IgD-negative memory B cell (primary cell): ENCODE results near the gene PLCB4. TPM values are rescaled to one million over a fixed set of nuclear protein-coding genes. Genes with fewer than 3 reads are reported as not detected.
"Not testable (repeated sequence)": the region's sequence is repeated elsewhere in the genome, so short reads cannot be mapped to it uniquely, and the experiment has no call there.

Experiments used
- H3K27ac Mint-ChIP-seq, 3 donors: one replicate each; pipeline ENCODE4 v1.8.0; 2020 to 2022; ENCODE audit warnings: mild to moderate bottlenecking in 3 of 3, mixed read lengths in 3 of 3, moderate library complexity in 1 of 3
- H3K27me3 Mint-ChIP-seq: one replicate; pipeline ENCODE4 v1.8.0; 2021; ENCODE audit warnings: mixed read lengths
- H3K36me3 Mint-ChIP-seq: one replicate; pipeline ENCODE4 v1.8.0; 2020; ENCODE audit warnings: mild to moderate bottlenecking, mixed read lengths
- H3K4me1 Mint-ChIP-seq, 3 donors: one replicate each; pipeline ENCODE4 v1.8.0; 2020 to 2022; ENCODE audit warnings: mixed read lengths in 3 of 3, mild to moderate bottlenecking in 1 of 3
- H3K4me3 Mint-ChIP-seq, 4 donors: one replicate each; pipeline ENCODE4 v1.8.0; 2020 to 2022; ENCODE audit warnings: mild to moderate bottlenecking in 4 of 4, mixed read lengths in 4 of 4, moderate library complexity in 3 of 4
- H3K9me3 Mint-ChIP-seq, 3 donors: one replicate each; pipeline ENCODE4 v1.8.0; 2020 to 2021; ENCODE audit warnings: mixed read lengths in 3 of 3, mild to moderate bottlenecking in 1 of 3
- polyA plus RNA-seq: library from polyadenylated mRNA; unstranded; fragments of 300-500 nt; fragmentation: Illumina TruSeq; gene quantifications from one replicate; pipeline ENCODE4 v1.2.3, GENCODE V29; 2021

The PLCB4 gene
- polyA plus RNA-seq, 1 donor from 2014 or later = not detected

GRCh38 chr20:9369557-9369956 lies 300.7 kb downstream of the PLCB4 start:
- no peaks in the 10 kb centered on the region for H3K36me3 Mint-ChIP-seq
- peaks cover 0 to 1% (median 0%) of the 10 kb centered on the region in 3 donors for H3K4me1 Mint-ChIP-seq
- H3K4me3 Mint-ChIP-seq = no peak overlapping the region
- H3K9me3 Mint-ChIP-seq = peaks cover 0 to 3% (median 0%) of the 10 kb centered on the region in 3 donors
- no peaks in the 10 kb centered on the region for H3K27me3 Mint-ChIP-seq
- H3K27ac Mint-ChIP-seq = no peak overlapping the region

GRCh38 chr20:9374072-9374471 lies 305.2 kb downstream of the PLCB4 start:
- Mint-ChIP-seq H3K36me3 (no peaks in the 10 kb centered on the region), H3K4me1 (peaks cover 0 to 1% (median 0%) of the 10 kb centered on the region in 3 donors), H3K9me3 (no peaks in the 10 kb centered on the region), H3K27me3 (peaks cover 1% of the 10 kb centered on the region), H3K4me3 (no peak overlapping the region), H3K27ac (no peak overlapping the region)

- H3K4me1 Mint-ChIP-seq = peaks cover 0 to 1% (median 0%) of the 10 kb centered on the region in 3 donors
- no peak overlapping the region for H3K4me3 Mint-ChIP-seq
- no peaks in the 10 kb centered on the region for H3K36me3 Mint-ChIP-seq
- H3K27me3 Mint-ChIP-seq = peaks cover 1% of the 10 kb centered on the region
- no peak overlapping the region for H3K27ac Mint-ChIP-seq
- no peaks in the 10 kb centered on the region for H3K9me3 Mint-ChIP-seq
These were observed 305.6 kb downstream of the PLCB4 start for GRCh38 chr20:9374480-9374879.

GRCh38 chr20:9375221-9375681 lies 306.4 kb downstream of the PLCB4 start:
- Mint-ChIP-seq H3K27me3 (peaks cover 1% of the 10 kb centered on the region), H3K27ac (no peak overlapping the region), H3K36me3 (no peaks in the 10 kb centered on the region), H3K4me3 (no peak overlapping the region), H3K9me3 (no peaks in the 10 kb centered on the region), H3K4me1 (peaks cover 0 to 1% (median 0%) of the 10 kb centered on the region in 3 donors)

- no peaks in the 10 kb centered on the region for H3K9me3 Mint-ChIP-seq
- no peak overlapping the region for H3K4me3 Mint-ChIP-seq
- no peak overlapping the region for H3K27ac Mint-ChIP-seq
- H3K27me3 Mint-ChIP-seq = peaks cover 1% of the 10 kb centered on the region
- peaks cover 0 to 1% (median 0%) of the 10 kb centered on the region in 3 donors for H3K4me1 Mint-ChIP-seq
- no peaks in the 10 kb centered on the region for H3K36me3 Mint-ChIP-seq
These were observed 308.1 kb downstream of the PLCB4 start for GRCh38 chr20:9377007-9377406.

GRCh38 chr20:9385345-9386310 lies 316.7 kb downstream of the PLCB4 start:
- not testable (repeated sequence) for H3K4me1 Mint-ChIP-seq, H3K4me3 Mint-ChIP-seq, H3K27me3 Mint-ChIP-seq, H3K27ac Mint-ChIP-seq, H3K9me3 Mint-ChIP-seq, H3K36me3 Mint-ChIP-seq

- peaks cover 0 to 2% (median 0%) of the 10 kb centered on the region in 3 donors for H3K4me1 Mint-ChIP-seq
- no peak overlapping the region for H3K27ac Mint-ChIP-seq
- H3K36me3 Mint-ChIP-seq = peaks cover 2% of the 10 kb centered on the region
- no peaks in the 10 kb centered on the region for H3K27me3 Mint-ChIP-seq
- H3K4me3 Mint-ChIP-seq = no peak overlapping the region
- H3K9me3 Mint-ChIP-seq = peaks cover 0 to 5% (median 0%) of the 10 kb centered on the region in 3 donors
These were observed 319.4 kb downstream of the PLCB4 start for GRCh38 chr20:9388160-9388812.

- no peak overlapping the region for H3K4me3 Mint-ChIP-seq
- peaks cover 0 to under 1% (median 0%) of the 10 kb centered on the region in 3 donors for H3K9me3 Mint-ChIP-seq
- no peak overlapping the region for H3K27ac Mint-ChIP-seq
- no peaks in the 10 kb centered on the region for H3K27me3 Mint-ChIP-seq
- peaks cover 0 to 2% (median 0%) of the 10 kb centered on the region in 3 donors for H3K4me1 Mint-ChIP-seq
- H3K36me3 Mint-ChIP-seq = peaks cover 2% of the 10 kb centered on the region
These were observed 319.9 kb downstream of the PLCB4 start for GRCh38 chr20:9388813-9389161.

- no peak overlapping the region for H3K4me3 Mint-ChIP-seq
- H3K27me3 Mint-ChIP-seq = no peaks in the 10 kb centered on the region
- H3K9me3 Mint-ChIP-seq = no peaks in the 10 kb centered on the region
- no peak overlapping the region for H3K27ac Mint-ChIP-seq
- H3K36me3 Mint-ChIP-seq = peaks cover 2% of the 10 kb centered on the region
- peaks cover 0 to 2% (median 0%) of the 10 kb centered on the region in 3 donors for H3K4me1 Mint-ChIP-seq
These were observed 320.5 kb downstream of the PLCB4 start for GRCh38 chr20:9389346-9389745.

- no peaks in the 10 kb centered on the region for H3K27me3 Mint-ChIP-seq
- H3K36me3 Mint-ChIP-seq = no peaks in the 10 kb centered on the region
- no peaks in the 10 kb centered on the region for H3K9me3 Mint-ChIP-seq
- H3K4me1 Mint-ChIP-seq = peaks cover 0 to 2% (median 0%) of the 10 kb centered on the region in 3 donors
- no peak overlapping the region for H3K27ac Mint-ChIP-seq
- H3K4me3 Mint-ChIP-seq = no peak overlapping the region
These were observed 321.6 kb downstream of the PLCB4 start for GRCh38 chr20:9390441-9390840.

- peaks cover 2 to 4% (median 3%) of the 10 kb centered on the region in 3 donors for H3K4me1 Mint-ChIP-seq
- H3K36me3 Mint-ChIP-seq = no peaks in the 10 kb centered on the region
- no peaks in the 10 kb centered on the region for H3K9me3 Mint-ChIP-seq
- H3K27ac Mint-ChIP-seq = no peak overlapping the region
- H3K27me3 Mint-ChIP-seq = no peaks in the 10 kb centered on the region
- no peak overlapping the region for H3K4me3 Mint-ChIP-seq
These were observed 324.3 kb downstream of the PLCB4 start for GRCh38 chr20:9392892-9393857.

- Mint-ChIP-seq H3K36me3 (no peaks in the 10 kb centered on the region), H3K9me3 (no peaks in the 10 kb centered on the region), H3K27me3 (peaks cover 1% of the 10 kb centered on the region), H3K27ac (no peak overlapping the region), H3K4me3 (no peak overlapping the region), H3K4me1 (peaks cover 2 to 4% (median 3%) of the 10 kb centered on the region in 3 donors)
These were observed 327.1 kb downstream of the PLCB4 start for GRCh38 chr20:9395971-9396370.

GRCh38 chr20:9397928-9398327 lies 329.0 kb downstream of the PLCB4 start:
- Mint-ChIP-seq H3K4me3 (no peak overlapping the region), H3K27ac (no peak overlapping the region), H3K4me1 (peaks cover 0 to 4% (median 3%) of the 10 kb centered on the region in 3 donors)

GRCh38 chr20:9398882-9399281 lies 330.0 kb downstream of the PLCB4 start:
- H3K9me3 Mint-ChIP-seq = no peaks in the 10 kb centered on the region
- H3K36me3 Mint-ChIP-seq = no peaks in the 10 kb centered on the region
- no peak overlapping the region for H3K27ac Mint-ChIP-seq
- peaks cover 0 to 4% (median 3%) of the 10 kb centered on the region in 3 donors for H3K4me1 Mint-ChIP-seq
- peaks cover 1% of the 10 kb centered on the region for H3K27me3 Mint-ChIP-seq
- H3K4me3 Mint-ChIP-seq = no peak overlapping the region

More at GRCh38 chr20:9397928-9398327, 329.0 kb downstream of the PLCB4 start:
- H3K27me3 Mint-ChIP-seq = peaks cover 1% of the 10 kb centered on the region
- H3K36me3 Mint-ChIP-seq = no peaks in the 10 kb centered on the region
- no peaks in the 10 kb centered on the region for H3K9me3 Mint-ChIP-seq
